H9 (cell line): ENCODE results near the gene ATF6. TPM values are rescaled to one million over a fixed set of nuclear protein-coding genes. Genes with fewer than 3 reads are reported as not detected.

Source experiments
- DNase-seq: peaks from one replicate; pipeline ENCODE4 v3.0.0-alpha.2; 2017
- H2AFZ ChIP-seq: one replicate; pipeline ENCODE4 v1.6.1; 2013; ENCODE audit warnings: mild to moderate bottlenecking, low read length, control low read depth, moderate library complexity
- H2AK5ac ChIP-seq: 2 replicates; pipeline ENCODE4 v1.6.1; 2013; ENCODE audit warnings: low read length, control low read depth, mixed read lengths; ENCODE audit not compliant: insufficient read length
- H2BK120ac ChIP-seq: one replicate; pipeline ENCODE4 v1.6.1; 2013; ENCODE audit warnings: low read depth, mild to moderate bottlenecking, low read length, control low read depth, inconsistent platforms; ENCODE audit not compliant: poor library complexity, severe bottlenecking
- H2BK12ac ChIP-seq: 2 replicates; pipeline ENCODE4 v1.6.1; 2013; ENCODE audit warnings: low read length, control low read depth, mixed read lengths, low read depth; ENCODE audit not compliant: insufficient read length
- H2BK15ac ChIP-seq: 2 replicates; pipeline ENCODE4 v1.6.1; 2013; ENCODE audit warnings: low read depth, low read length, control low read depth
- H2BK20ac ChIP-seq: one replicate; pipeline ENCODE4 v1.6.1; 2013; ENCODE audit warnings: low read depth, mild to moderate bottlenecking, low read length, control low read depth, inconsistent platforms; ENCODE audit not compliant: poor library complexity, severe bottlenecking
- H2BK5ac ChIP-seq: 2 replicates; pipeline ENCODE4 v1.6.1; 2013; ENCODE audit warnings: low read length, control low read depth, mixed read lengths; ENCODE audit not compliant: insufficient read length
- H3K14ac ChIP-seq: 2 replicates; pipeline ENCODE4 v1.6.1; 2013; ENCODE audit warnings: low read length, control low read depth; ENCODE audit not compliant: insufficient read depth
- H3K18ac ChIP-seq: 2 replicates; pipeline ENCODE4 v1.6.1; 2013; ENCODE audit warnings: low read depth, mild to moderate bottlenecking, mixed read lengths, low read length, control low read depth; ENCODE audit not compliant: insufficient read length
- H3K23ac ChIP-seq: 2 replicates; pipeline ENCODE4 v1.6.1; 2013; ENCODE audit warnings: low read length, control low read depth, mixed read lengths, low read depth; ENCODE audit not compliant: insufficient read length
- H3K23me2 ChIP-seq: 2 replicates; pipeline ENCODE4 v1.6.1; 2013; ENCODE audit warnings: low read depth, mild to moderate bottlenecking, mixed read lengths, low read length, control low read depth; ENCODE audit not compliant: insufficient read length, poor library complexity, severe bottlenecking
- H3K27ac ChIP-seq: 2 replicates; pipeline ENCODE4 v1.5.1; 2013; ENCODE audit warnings: low read length, control low read depth, mixed read lengths, low read depth; ENCODE audit not compliant: insufficient read length
- H3K27me3 ChIP-seq: 2 replicates; pipeline ENCODE4 v1.6.1; 2013; ENCODE audit warnings: low read length, control low read depth, inconsistent platforms; ENCODE audit not compliant: insufficient read depth
- H3K4ac ChIP-seq: 2 replicates; pipeline ENCODE4 v1.6.1; 2013; ENCODE audit warnings: low read depth, mild to moderate bottlenecking, control low read depth, inconsistent platforms, low read length, moderate library complexity
- H3K4me1 ChIP-seq: 2 replicates; pipeline ENCODE4 v1.6.1; 2013; ENCODE audit warnings: low read length, control low read depth, inconsistent platforms; ENCODE audit not compliant: insufficient read depth
- H3K4me2 ChIP-seq: 2 replicates; pipeline ENCODE4 v1.6.1; 2013; ENCODE audit warnings: low read length, control low read depth, mixed read lengths; ENCODE audit not compliant: insufficient read length, insufficient read depth
- H3K56ac ChIP-seq: 2 replicates; pipeline ENCODE4 v1.6.1; 2013; ENCODE audit warnings: low read depth, mild to moderate bottlenecking, mixed read lengths, low read length, control low read depth; ENCODE audit not compliant: insufficient read length
- H3K79me1 ChIP-seq: 2 replicates; pipeline ENCODE4 v1.6.1; 2013; ENCODE audit warnings: low read depth, mild to moderate bottlenecking, moderate library complexity, low read length, control low read depth, inconsistent platforms; ENCODE audit not compliant: insufficient read depth, poor library complexity, severe bottlenecking
- H3K79me2 ChIP-seq: 2 replicates; pipeline ENCODE4 v1.6.1; 2013; ENCODE audit warnings: low read length, control low read depth, inconsistent platforms; ENCODE audit not compliant: insufficient read depth
- H3K9ac ChIP-seq: 2 replicates; pipeline ENCODE4 v1.6.1; 2013; ENCODE audit warnings: low read length, control low read depth, mixed read lengths; ENCODE audit not compliant: insufficient read length; ENCODE audit errors: extremely low read depth
- H3K9me3 ChIP-seq: one replicate; pipeline ENCODE4 v1.6.1; 2013; ENCODE audit warnings: low read depth, low read length, inconsistent platforms; ENCODE audit not compliant: control insufficient read depth
- H3T11ph ChIP-seq: one replicate; pipeline ENCODE4 v1.6.1; 2013; ENCODE audit warnings: mild to moderate bottlenecking, low read length, control low read depth, inconsistent platforms
- H4K20me1 ChIP-seq: one replicate; pipeline ENCODE4 v1.6.1; 2013; ENCODE audit not compliant: control insufficient read depth, insufficient read length, insufficient read depth
- H4K5ac ChIP-seq: 2 replicates; pipeline ENCODE4 v1.6.1; 2013; ENCODE audit warnings: low read depth, mild to moderate bottlenecking, mixed read lengths, low read length, control low read depth; ENCODE audit not compliant: insufficient read length
- H4K8ac ChIP-seq: replicated peaks from 2 replicates; pipeline ENCODE4 v1.6.1; 2013; ENCODE audit warnings: low read length, control low read depth, mixed read lengths, low read depth; ENCODE audit not compliant: insufficient read length
- H4K91ac ChIP-seq: 2 replicates; pipeline ENCODE4 v1.6.1; 2013; ENCODE audit warnings: low read depth, mild to moderate bottlenecking, moderate library complexity, mixed read lengths, low read length, control low read depth; ENCODE audit not compliant: insufficient read length
- H3K27ac Mint-ChIP-seq, 3 experiments: 2 replicates in 2 of 3; 3 replicates in 1 of 3; pipeline ENCODE4 v1.8.0; 2020 to 2021; ENCODE audit warnings: mixed read lengths in 3 of 3, mild to moderate bottlenecking in 1 of 3, moderate library complexity in 1 of 3
- H3K27me3 Mint-ChIP-seq: 2 replicates; pipeline ENCODE4 v1.8.0; 2021; ENCODE audit warnings: low read depth, mild to moderate bottlenecking, moderate library complexity, mixed read lengths
- H3K36me3 Mint-ChIP-seq, 3 experiments: 2 replicates in 2 of 3; 3 replicates in 1 of 3; pipeline ENCODE4 v1.8.0; 2020 to 2021; ENCODE audit warnings: low read depth in 3 of 3, mixed read lengths in 3 of 3; ENCODE audit not compliant: insufficient read depth in 1 of 3
- H3K4me1 Mint-ChIP-seq, 2 experiments: 2 replicates each; pipeline ENCODE4 v1.8.0; 2020; ENCODE audit warnings: mixed read lengths in 2 of 2
- H3K4me3 Mint-ChIP-seq, 2 experiments: 2 replicates in 1 of 2; 3 replicates in 1 of 2; pipeline ENCODE4 v1.8.0; 2020 to 2021; ENCODE audit warnings: mild to moderate bottlenecking in 2 of 2, mixed read lengths in 2 of 2, moderate library complexity in 1 of 2
- H3K9me3 Mint-ChIP-seq, 2 experiments: 2 replicates in 1 of 2; 3 replicates in 1 of 2; pipeline ENCODE4 v1.8.0; 2020; ENCODE audit warnings: mild to moderate bottlenecking in 2 of 2, mixed read lengths in 2 of 2, moderate library complexity in 1 of 2
- CTCF ChIP-seq: fragments of 200-600 bp; sonication (generic); conservative IDR thresholded peaks from 3 replicates; pipeline ENCODE4 v1.8.0; 2021; ENCODE audit warnings: antibody characterized with exemption, mild to moderate bottlenecking
- WGBS: extraction: QIAGEN DNeasy Blood & Tissue Kit; methylation state at CpG from one replicate; pipeline ENCODE4 v1.1.7; 2013; ENCODE audit warnings: missing lambda C conversion rate, low lambda C conversion rate, mixed read lengths; ENCODE audit not compliant: insufficient read length; ENCODE audit errors: extremely low coverage; 5-methylcytosine and 5-hydroxymethylcytosine counted together
- total RNA-seq: library from RNA; stranded (reverse); gene quantifications from 2 replicates; pipeline ENCODE4 v1.2.1, GENCODE V29; 2021

ATF6 gene
- total RNA-seq, 1 experiment from 2014 or later, result 11.2 TPM

- H3K27me3 Mint-ChIP-seq, result no peaks in the 10 kb centered on the region
- no peak overlapping the region for H3K4me2 ChIP-seq
- WGBS, result no CpG with 5 or more reads among the region's 9 CpGs
Measured at GRCh38 chr1:161994175-161994668, 228.1 kb downstream of the ATF6 start.

More at GRCh38 chr1:161994175-161994668, 228.1 kb downstream of the ATF6 start:
- no peak overlapping the region for H4K8ac ChIP-seq
- H3K18ac ChIP-seq, result no peak overlapping the region
- no peaks in the 10 kb centered on the region for H3K4me1 ChIP-seq
- no peak overlapping the region for H3K56ac ChIP-seq
- no peak overlapping the region for H2BK120ac ChIP-seq
- no peak overlapping the region; a peak in 1 of 7 replicates for H3K27ac Mint-ChIP-seq
- no peak overlapping the region for H4K5ac ChIP-seq
- H2BK20ac ChIP-seq, result no peak overlapping the region
- no peak overlapping the region for H3K4me3 Mint-ChIP-seq
- no peak overlapping the region for H4K91ac ChIP-seq
- peaks cover 0 to 16% (median 0%) of the 10 kb centered on the region in 3 experiments; a peak in 2 of 7 replicates for H3K36me3 Mint-ChIP-seq
- no peak overlapping the region for H3K23ac ChIP-seq
- no peak overlapping the region for H3K27ac ChIP-seq
- no peaks in the 10 kb centered on the region for H4K20me1 ChIP-seq
- H2BK12ac ChIP-seq, result no peak overlapping the region
- no peak for DNase-seq
- no peaks in the 10 kb centered on the region for H3K79me1 ChIP-seq
- peaks cover 3% of the 10 kb centered on the region in 2 experiments; a peak in 3 of 5 replicates for H3K9me3 Mint-ChIP-seq
- no peaks in the 10 kb centered on the region for H3K9me3 ChIP-seq
- no peak for TF ChIP-seq CTCF
- no peak overlapping the region for H2AFZ ChIP-seq
- H2BK15ac ChIP-seq, result no peak overlapping the region
- no peak overlapping the region for H3K4ac ChIP-seq
- no peak overlapping the region for H3K14ac ChIP-seq
- no peak overlapping the region for H2AK5ac ChIP-seq
- H3T11ph ChIP-seq, result no peak overlapping the region
- H2BK5ac ChIP-seq, result no peak overlapping the region
- no peaks in the 10 kb centered on the region for H3K27me3 ChIP-seq
- H3K23me2 ChIP-seq, result no peaks in the 10 kb centered on the region
- H3K79me2 ChIP-seq, result no peaks in the 10 kb centered on the region
- no peak overlapping the region for H3K9ac ChIP-seq
- H3K4me1 Mint-ChIP-seq, result no peaks in the 10 kb centered on the region
